A673 (cell line): ENCODE data around the gene OLIG1.

Experiments used
- EZH2 ChIP-seq: fragments of 200-600 bp; sonication (generic); IDR thresholded peaks from 2 replicates; pipeline ENCODE4 v1.6.1; 2017; ENCODE audit warnings: borderline replicate concordance, low read depth, mild to moderate bottlenecking, mixed read lengths, antibody characterized with exemption, low read length; ENCODE audit not compliant: poor library complexity, severe bottlenecking
- TF ChIP-seq, protein P1 (sequence below): fragments of 300-800, 200-600 bp; sonication (generic); conservative IDR thresholded peaks from 2 replicates; pipeline ENCODE4 v1.5.1; 2017; ENCODE audit warnings: low read depth, mild to moderate bottlenecking, antibody characterized with exemption, low read length, moderate library complexity, mixed read lengths

DNA sequence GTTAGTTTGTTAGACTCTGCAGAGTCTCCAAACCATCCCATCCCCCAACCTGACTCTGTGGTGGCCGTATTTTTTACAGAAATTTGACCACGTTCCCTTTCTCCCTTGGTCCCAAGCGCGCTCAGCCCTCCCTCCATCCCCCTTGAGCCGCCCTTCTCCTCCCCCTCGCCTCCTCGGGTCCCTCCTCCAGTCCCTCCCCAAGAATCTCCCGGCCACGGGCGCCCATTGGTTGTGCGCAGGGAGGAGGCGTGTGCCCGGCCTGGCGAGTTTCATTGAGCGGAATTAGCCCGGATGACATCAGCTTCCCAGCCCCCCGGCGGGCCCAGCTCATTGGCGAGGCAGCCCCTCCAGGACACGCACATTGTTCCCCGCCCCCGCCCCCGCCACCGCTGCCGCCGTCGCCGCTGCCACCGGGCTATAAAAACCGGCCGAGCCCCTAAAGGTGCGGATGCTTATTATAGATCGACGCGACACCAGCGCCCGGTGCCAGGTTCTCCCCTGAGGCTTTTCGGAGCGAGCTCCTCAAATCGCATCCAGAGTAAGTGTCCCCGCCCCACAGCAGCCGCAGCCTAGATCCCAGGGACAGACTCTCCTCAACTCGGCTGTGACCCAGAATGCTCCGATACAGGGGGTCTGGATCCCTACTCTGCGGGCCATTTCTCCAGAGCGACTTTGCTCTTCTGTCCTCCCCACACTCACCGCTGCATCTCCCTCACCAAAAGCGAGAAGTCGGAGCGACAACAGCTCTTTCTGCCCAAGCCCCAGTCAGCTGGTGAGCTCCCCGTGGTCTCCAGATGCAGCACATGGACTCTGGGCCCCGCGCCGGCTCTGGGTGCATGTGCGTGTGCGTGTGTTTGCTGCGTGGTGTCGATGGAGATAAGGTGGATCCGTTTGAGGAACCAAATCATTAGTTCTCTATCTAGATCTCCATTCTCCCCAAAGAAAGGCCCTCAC is 44.2 kb upstream of the OLIG1 start, which contains the start of gene OLIG2:
- TF ChIP-seq, protein P1, sequence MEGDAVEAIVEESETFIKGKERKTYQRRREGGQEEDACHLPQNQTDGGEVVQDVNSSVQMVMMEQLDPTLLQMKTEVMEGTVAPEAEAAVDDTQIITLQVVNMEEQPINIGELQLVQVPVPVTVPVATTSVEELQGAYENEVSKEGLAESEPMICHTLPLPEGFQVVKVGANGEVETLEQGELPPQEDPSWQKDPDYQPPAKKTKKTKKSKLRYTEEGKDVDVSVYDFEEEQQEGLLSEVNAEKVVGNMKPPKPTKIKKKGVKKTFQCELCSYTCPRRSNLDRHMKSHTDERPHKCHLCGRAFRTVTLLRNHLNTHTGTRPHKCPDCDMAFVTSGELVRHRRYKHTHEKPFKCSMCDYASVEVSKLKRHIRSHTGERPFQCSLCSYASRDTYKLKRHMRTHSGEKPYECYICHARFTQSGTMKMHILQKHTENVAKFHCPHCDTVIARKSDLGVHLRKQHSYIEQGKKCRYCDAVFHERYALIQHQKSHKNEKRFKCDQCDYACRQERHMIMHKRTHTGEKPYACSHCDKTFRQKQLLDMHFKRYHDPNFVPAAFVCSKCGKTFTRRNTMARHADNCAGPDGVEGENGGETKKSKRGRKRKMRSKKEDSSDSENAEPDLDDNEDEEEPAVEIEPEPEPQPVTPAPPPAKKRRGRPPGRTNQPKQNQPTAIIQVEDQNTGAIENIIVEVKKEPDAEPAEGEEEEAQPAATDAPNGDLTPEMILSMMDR: no peak
- peak; percentile 93 for TF ChIP-seq EZH2
